Epithelial cell of esophagus (primary cell): ENCODE measurements around the gene ME1.
"Not testable (repeated sequence)": the region's sequence is repeated elsewhere in the genome, so short reads cannot be mapped to it uniquely, and the experiment has no call there.

ENCODE experiments used
- DNase-seq: peaks from one replicate; pipeline ENCODE4 v3.0.0; 2010; ENCODE audit warnings: low read depth
- H3K4me3 ChIP-seq: 2 replicates; pipeline ENCODE4 v1.5.1; 2011; ENCODE audit warnings: mild to moderate bottlenecking, low read length, control low read depth
- CTCF ChIP-seq: IDR thresholded peaks from 2 replicates; pipeline ENCODE4 v1.5.1; 2011; ENCODE audit warnings: low read depth, mild to moderate bottlenecking, low read length, control low read depth, inconsistent platforms; ENCODE audit not compliant: insufficient read depth; ENCODE audit errors: missing control alignments

ME1 gene

DNA sequence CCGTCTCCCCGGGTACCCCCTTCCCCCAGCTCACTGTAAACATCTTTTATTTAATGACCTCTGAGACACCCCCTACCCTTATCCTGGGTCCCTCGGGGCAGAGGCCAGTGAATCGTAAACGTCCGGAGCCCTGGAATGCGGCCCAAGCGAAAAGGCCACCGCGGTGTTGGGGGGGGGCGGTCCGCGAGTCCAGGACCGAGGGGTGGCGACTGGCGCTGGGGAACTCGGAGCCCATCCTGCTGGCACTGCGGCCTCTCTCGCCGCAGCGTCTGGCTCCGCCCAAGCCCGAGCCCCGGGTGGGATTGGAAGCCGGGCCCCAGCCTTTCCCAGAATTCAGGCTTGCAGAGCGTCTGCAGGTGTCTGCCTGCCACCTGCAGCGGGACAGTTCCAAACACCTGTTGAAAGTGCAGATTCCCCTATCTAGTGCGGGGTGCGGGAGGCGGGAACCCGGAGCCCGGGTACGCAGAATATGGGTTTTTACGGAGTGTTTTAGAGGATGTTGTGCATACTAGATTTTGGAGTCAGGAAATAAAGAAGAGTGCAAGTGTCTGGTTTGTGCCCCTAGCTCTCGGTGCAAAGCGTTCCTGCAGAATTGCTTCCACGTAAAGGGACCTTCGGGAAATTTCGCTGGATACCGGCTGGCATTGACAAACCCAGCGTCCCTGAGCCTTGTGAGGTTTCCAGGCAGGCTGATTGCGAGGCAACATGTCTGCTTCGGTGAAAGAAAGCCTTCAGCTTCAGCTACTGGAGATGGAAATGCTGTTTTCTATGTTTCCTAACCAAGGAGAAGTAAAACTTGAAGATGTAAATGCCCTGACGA, 236.9 kb downstream of the ME1 start:
- TF ChIP-seq CTCF: no peak
- peak; percentile 21 for DNase-seq
- peak overlapping the region; percentile 80 for H3K4me3 ChIP-seq

- peak; percentile 88 for DNase-seq
- peak within 1 kb of the TSS; percentile 80 for H3K4me3 ChIP-seq
- TF ChIP-seq CTCF: no peak
Observed at GRCh38 chr6:83192871-83193746, 237.7 kb downstream of the ME1 start, which contains the start of the genes PGM3 and RWDD2A. Gene PGM3 (minus strand): TSS chr6:83193265. CDS start chr6:83191012, 2,253 bp downstream. Gene RWDD2A (plus strand): TSS chr6:83193357. CDS start chr6:83194452, 1,095 bp downstream.

GRCh38 chr6:83192456-83192855, 238.4 kb downstream of the ME1 start:
- peak; percentile 52 for DNase-seq
- TF ChIP-seq CTCF: no peak

GRCh38 chr6:83191974-83192373, 238.9 kb downstream of the ME1 start:
- H3K4me3 ChIP-seq: peak overlapping the region; percentile 80

More at GRCh38 chr6:83192456-83192855, 238.4 kb downstream of the ME1 start:
- H3K4me3 ChIP-seq: peak overlapping the region; percentile 80

DNA sequence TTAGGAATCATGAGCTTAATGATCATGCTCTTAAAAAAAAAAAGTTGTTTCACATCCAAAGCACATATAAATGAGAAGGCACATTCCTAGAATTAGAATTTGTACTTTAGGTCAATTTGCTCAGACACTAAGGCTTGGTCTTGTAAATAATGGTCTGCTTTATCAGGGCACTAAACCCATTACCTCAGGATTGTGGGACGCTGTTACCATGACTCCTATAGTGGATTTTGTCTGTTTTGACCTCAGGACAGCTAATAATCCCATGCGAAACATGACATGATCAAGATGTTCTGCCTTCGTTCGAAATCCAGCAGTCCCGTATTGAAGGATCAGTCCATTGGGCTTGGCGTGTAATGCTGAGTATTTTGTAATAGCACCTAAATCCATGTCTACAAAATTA, 240.2 kb downstream of the ME1 start:
- DNase-seq: no peak
- TF ChIP-seq CTCF: no peak
- no peak overlapping the region for H3K4me3 ChIP-seq

More at GRCh38 chr6:83191974-83192373, 238.9 kb downstream of the ME1 start:
- not testable (repeated sequence) for DNase-seq

- no peak for DNase-seq
- H3K4me3 ChIP-seq: no peak overlapping the region
- TF ChIP-seq CTCF: no peak
Observed at GRCh38 chr6:83188501-83188900, 242.3 kb downstream of the ME1 start.

DNA sequence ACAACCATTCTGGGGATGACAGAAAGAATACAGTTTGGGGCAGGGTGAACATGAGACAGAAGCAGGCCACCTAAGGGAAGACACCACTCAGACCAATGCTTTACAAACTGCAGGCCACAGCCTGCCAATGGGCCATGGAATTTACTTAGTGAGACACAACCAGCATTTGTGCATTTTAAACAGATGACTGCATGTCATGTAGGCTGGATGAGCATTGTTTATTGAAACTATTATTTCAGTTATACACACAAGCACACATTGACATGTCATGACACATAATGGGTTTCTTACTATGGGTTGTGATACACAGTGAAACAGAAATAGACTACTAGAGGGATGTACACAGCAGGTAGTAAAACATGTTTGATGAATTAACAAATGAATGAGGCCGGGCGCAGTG, 245.8 kb downstream of the ME1 start:
- no peak overlapping the region for H3K4me3 ChIP-seq

More for the DNA sequence above, 245.8 kb downstream of the ME1 start:
- TF ChIP-seq CTCF: no peak
- peak; percentile 87 for DNase-seq
